PC-9 (cell line): ENCODE measurements around the gene SUV39H1.

Source experiments
- EZH2 ChIP-seq: fragments of 200-600 bp; sonication (generic); IDR thresholded peaks from 2 replicates; pipeline ENCODE4 v1.8.0; 2017; ENCODE audit warnings: antibody characterized with exemption, low read depth
- TF ChIP-seq, protein P1 (sequence below): fragments of 200-600 bp; sonication (generic); conservative IDR thresholded peaks from 2 replicates; pipeline ENCODE4 v1.6.1; 2017; ENCODE audit warnings: mixed run types, antibody characterized with exemption, mild to moderate bottlenecking, moderate library complexity

DNA sequence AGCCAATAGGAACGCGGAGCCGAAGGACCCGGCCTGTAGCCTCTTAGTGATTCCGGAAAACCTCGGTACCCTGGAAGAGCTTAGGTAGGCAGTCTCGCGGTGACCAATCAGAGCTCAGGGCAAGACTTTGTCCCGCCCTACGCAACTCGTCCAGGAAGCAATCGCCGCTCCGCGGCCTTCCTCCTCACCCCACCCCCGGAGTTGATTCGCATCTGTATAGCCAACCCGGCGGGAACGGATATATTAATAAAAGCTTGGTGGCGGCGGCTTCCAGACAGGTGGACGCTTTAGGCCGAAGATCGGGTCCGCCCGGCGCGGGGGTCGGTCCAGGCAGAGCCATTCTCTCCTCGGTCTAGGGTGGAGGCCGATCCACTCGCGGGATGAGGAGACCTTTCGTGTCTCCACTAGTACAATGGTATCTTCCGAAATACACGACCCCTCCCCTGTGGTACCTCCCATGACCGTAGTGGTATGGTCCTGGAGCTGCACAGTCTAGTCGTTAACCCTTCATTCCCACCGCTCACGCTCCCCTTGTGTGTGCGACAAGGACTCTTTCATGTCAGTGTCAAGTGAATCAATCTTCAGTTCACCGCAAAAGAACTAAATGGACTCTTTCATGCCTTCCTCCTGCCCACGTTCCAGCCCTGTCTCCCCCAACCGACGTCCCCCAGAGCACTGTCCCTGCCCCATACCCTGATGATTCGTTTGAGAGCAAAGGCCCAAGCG lies 40.8 kb downstream of the SUV39H1 start:
- TF ChIP-seq, protein P1, sequence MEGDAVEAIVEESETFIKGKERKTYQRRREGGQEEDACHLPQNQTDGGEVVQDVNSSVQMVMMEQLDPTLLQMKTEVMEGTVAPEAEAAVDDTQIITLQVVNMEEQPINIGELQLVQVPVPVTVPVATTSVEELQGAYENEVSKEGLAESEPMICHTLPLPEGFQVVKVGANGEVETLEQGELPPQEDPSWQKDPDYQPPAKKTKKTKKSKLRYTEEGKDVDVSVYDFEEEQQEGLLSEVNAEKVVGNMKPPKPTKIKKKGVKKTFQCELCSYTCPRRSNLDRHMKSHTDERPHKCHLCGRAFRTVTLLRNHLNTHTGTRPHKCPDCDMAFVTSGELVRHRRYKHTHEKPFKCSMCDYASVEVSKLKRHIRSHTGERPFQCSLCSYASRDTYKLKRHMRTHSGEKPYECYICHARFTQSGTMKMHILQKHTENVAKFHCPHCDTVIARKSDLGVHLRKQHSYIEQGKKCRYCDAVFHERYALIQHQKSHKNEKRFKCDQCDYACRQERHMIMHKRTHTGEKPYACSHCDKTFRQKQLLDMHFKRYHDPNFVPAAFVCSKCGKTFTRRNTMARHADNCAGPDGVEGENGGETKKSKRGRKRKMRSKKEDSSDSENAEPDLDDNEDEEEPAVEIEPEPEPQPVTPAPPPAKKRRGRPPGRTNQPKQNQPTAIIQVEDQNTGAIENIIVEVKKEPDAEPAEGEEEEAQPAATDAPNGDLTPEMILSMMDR: no peak
- no peak for TF ChIP-seq EZH2
